ENCODE measurements around the gene PTPRK.

The PTPRK gene

GRCh38 chr6:128202169-128202765 lies 318.1 kb downstream of the PTPRK start:
- TF ChIP-seq POLR2A (IDR thresholded peaks at IDR 0.05; ENCODE audit: low read depth, low read length) = no peak
- no peak for TF ChIP-seq POU2F2 (IDR thresholded peaks at IDR 0.05; ENCODE audit: low read depth, low read length)
- no peak for TF ChIP-seq POLR2AphosphoS5 (IDR thresholded peaks at IDR 0.05; ENCODE audit: low read depth, low read length)
- no peak for TF ChIP-seq PAX5 (IDR thresholded peaks at IDR 0.05; ENCODE audit: insufficient read depth, low read length, severe bottlenecking)
- no peak for TF ChIP-seq TAF1 (IDR thresholded peaks at IDR 0.05; ENCODE audit: low read depth, low read length)
- DNase-seq (ENCODE audit: insufficient read length, low spot score) = no peak
- FAIRE-seq = no peak

- DNase-seq (ENCODE audit: insufficient read length, low spot score) (no peak), FAIRE-seq (no peak)
- TF ChIP-seq POLR2AphosphoS5 (IDR thresholded peaks at IDR 0.05; ENCODE audit: low read depth, low read length) = no peak
- no peak for TF ChIP-seq POU2F2 (IDR thresholded peaks at IDR 0.05; ENCODE audit: low read depth, low read length)
- TF ChIP-seq POLR2A (IDR thresholded peaks at IDR 0.05; ENCODE audit: low read depth, low read length) = no peak
- TF ChIP-seq PAX5 (IDR thresholded peaks at IDR 0.05; ENCODE audit: insufficient read depth, low read length, severe bottlenecking) = no peak
- no peak for TF ChIP-seq TAF1 (IDR thresholded peaks at IDR 0.05; ENCODE audit: low read depth, low read length)
- TF ChIP-seq SPI1 (IDR thresholded peaks at IDR 0.05; ENCODE audit: low read depth, low read length) = no peak
Observed at GRCh38 chr6:128200789-128201188, 319.6 kb downstream of the PTPRK start.

GRCh38 chr6:128199461-128199860 lies 320.9 kb downstream of the PTPRK start:
- no peak for FAIRE-seq
- DNase-seq (ENCODE audit: insufficient read length, low spot score) = no peak
- TF ChIP-seq SPI1 (IDR thresholded peaks at IDR 0.05; ENCODE audit: low read depth, low read length) (no peak), POU2F2 (IDR thresholded peaks at IDR 0.05; ENCODE audit: low read depth, low read length) (no peak), POLR2AphosphoS5 (IDR thresholded peaks at IDR 0.05; ENCODE audit: low read depth, low read length) (no peak), PAX5 (IDR thresholded peaks at IDR 0.05; ENCODE audit: insufficient read depth, low read length, severe bottlenecking) (no peak), POLR2A (IDR thresholded peaks at IDR 0.05; ENCODE audit: low read depth, low read length) (no peak)

- FAIRE-seq (no peak), DNase-seq (ENCODE audit: insufficient read length, low spot score) (no peak)
- TF ChIP-seq POLR2A (IDR thresholded peaks at IDR 0.05; ENCODE audit: low read depth, low read length) (no peak), POLR2AphosphoS5 (IDR thresholded peaks at IDR 0.05; ENCODE audit: low read depth, low read length) (no peak), SPI1 (IDR thresholded peaks at IDR 0.05; ENCODE audit: low read depth, low read length) (no peak), POU2F2 (IDR thresholded peaks at IDR 0.05; ENCODE audit: low read depth, low read length) (no peak), PAX5 (IDR thresholded peaks at IDR 0.05; ENCODE audit: insufficient read depth, low read length, severe bottlenecking) (no peak), TAF1 (IDR thresholded peaks at IDR 0.05; ENCODE audit: low read depth, low read length) (no peak)
Observed at GRCh38 chr6:128192972-128193371, 327.4 kb downstream of the PTPRK start.

GRCh38 chr6:128188678-128189077 lies 331.7 kb downstream of the PTPRK start:
- TF ChIP-seq POLR2AphosphoS5 (IDR thresholded peaks at IDR 0.05; ENCODE audit: low read depth, low read length) = no peak
- no peak for TF ChIP-seq SPI1 (IDR thresholded peaks at IDR 0.05; ENCODE audit: low read depth, low read length)
- no peak for TF ChIP-seq TAF1 (IDR thresholded peaks at IDR 0.05; ENCODE audit: low read depth, low read length)
- no peak for TF ChIP-seq POLR2A (IDR thresholded peaks at IDR 0.05; ENCODE audit: low read depth, low read length)
- no peak for TF ChIP-seq POU2F2 (IDR thresholded peaks at IDR 0.05; ENCODE audit: low read depth, low read length)
- no peak for TF ChIP-seq PAX5 (IDR thresholded peaks at IDR 0.05; ENCODE audit: insufficient read depth, low read length, severe bottlenecking)
- no peak for DNase-seq (ENCODE audit: insufficient read length, low spot score)
- no peak for FAIRE-seq

- no peak for TF ChIP-seq SPI1 (IDR thresholded peaks at IDR 0.05; ENCODE audit: low read depth, low read length)
- TF ChIP-seq PAX5 (IDR thresholded peaks at IDR 0.05; ENCODE audit: insufficient read depth, low read length, severe bottlenecking) = no peak
- no peak for TF ChIP-seq POLR2A (IDR thresholded peaks at IDR 0.05; ENCODE audit: low read depth, low read length)
- TF ChIP-seq TAF1 (IDR thresholded peaks at IDR 0.05; ENCODE audit: low read depth, low read length) = no peak
- TF ChIP-seq POLR2AphosphoS5 (IDR thresholded peaks at IDR 0.05; ENCODE audit: low read depth, low read length) = no peak
- TF ChIP-seq POU2F2 (IDR thresholded peaks at IDR 0.05; ENCODE audit: low read depth, low read length) = no peak
- no peak for DNase-seq (ENCODE audit: insufficient read length, low spot score)
- no peak for FAIRE-seq
Observed at GRCh38 chr6:128186729-128187128, 333.7 kb downstream of the PTPRK start.

- FAIRE-seq (no peak), DNase-seq (ENCODE audit: insufficient read length, low spot score) (no peak)
- TF ChIP-seq PAX5 (IDR thresholded peaks at IDR 0.05; ENCODE audit: insufficient read depth, low read length, severe bottlenecking) = no peak
- no peak for TF ChIP-seq POLR2AphosphoS5 (IDR thresholded peaks at IDR 0.05; ENCODE audit: low read depth, low read length)
- TF ChIP-seq POU2F2 (IDR thresholded peaks at IDR 0.05; ENCODE audit: low read depth, low read length) = no peak
- no peak for TF ChIP-seq POLR2A (IDR thresholded peaks at IDR 0.05; ENCODE audit: low read depth, low read length)
Observed at GRCh38 chr6:128179876-128180438, 340.4 kb downstream of the PTPRK start.

GRCh38 chr6:128174724-128175123 lies 345.7 kb downstream of the PTPRK start:
- FAIRE-seq (no peak), DNase-seq (ENCODE audit: insufficient read length, low spot score) (no peak)
- no peak for TF ChIP-seq POLR2A (IDR thresholded peaks at IDR 0.05; ENCODE audit: low read depth, low read length)
- TF ChIP-seq SPI1 (IDR thresholded peaks at IDR 0.05; ENCODE audit: low read depth, low read length) = no peak
- no peak for TF ChIP-seq PAX5 (IDR thresholded peaks at IDR 0.05; ENCODE audit: insufficient read depth, low read length, severe bottlenecking)
- TF ChIP-seq POU2F2 (IDR thresholded peaks at IDR 0.05; ENCODE audit: low read depth, low read length) = no peak
- no peak for TF ChIP-seq TAF1 (IDR thresholded peaks at IDR 0.05; ENCODE audit: low read depth, low read length)

- DNase-seq (ENCODE audit: insufficient read length, low spot score) (no peak), FAIRE-seq (no peak)
- no peak for TF ChIP-seq TAF1 (IDR thresholded peaks at IDR 0.05; ENCODE audit: low read depth, low read length)
- no peak for TF ChIP-seq POU2F2 (IDR thresholded peaks at IDR 0.05; ENCODE audit: low read depth, low read length)
Observed at GRCh38 chr6:128172752-128173682, 347.4 kb downstream of the PTPRK start.

All from GM12891 (cell line).